H1 (cell line): ENCODE results near the gene DHRS1. TPM values are rescaled to one million over a fixed set of nuclear protein-coding genes. Genes with fewer than 3 reads are reported as not detected.

ENCODE experiments used
- CTCF ChIA-PET: fragments of 300-600 bp; sonication (Branson Sonifier 250); formaldehyde crosslinking; loops from one replicate; lab custom pipeline; 2021; ENCODE audit not compliant: partially characterized antibody; lab: Charles Lee
- POLR2A ChIA-PET: fragments of 300-600 bp; sonication (Branson Sonifier 250); formaldehyde crosslinking; loops from one replicate; lab custom pipeline; 2021; ENCODE audit warnings: inconsistent platforms; ENCODE audit not compliant: partially characterized antibody; lab: Charles Lee
- DNase-seq, 2 experiments: peaks; one replicate each; pipeline versions ENCODE4 v3.0.0 to v3.0.0-alpha.2; 2010 to 2022; ENCODE audit warnings: low spot score in 2 of 2, low read depth in 1 of 2, mixed read lengths in 1 of 2
- FAIRE-seq: peaks from 2 replicates; lab custom pipeline; 2011; peaks lifted over from hg19 to GRCh38; lab: Jason Lieb, UNC
- H2AFZ ChIP-seq: 2 replicates; pipeline ENCODE4 v1.8.1; 2012; ENCODE audit warnings: low read length, inconsistent platforms
- H2AK5ac ChIP-seq: 2 replicates; pipeline ENCODE4 v1.6.1; 2013; ENCODE audit warnings: low read depth, low read length
- H2BK120ac ChIP-seq: replicated peaks from 2 replicates; pipeline ENCODE3; 2013; ENCODE audit warnings: low read depth, low read length, inconsistent platforms
- H2BK12ac ChIP-seq: 2 replicates; pipeline ENCODE4 v1.6.1; 2013; ENCODE audit warnings: low read depth, low read length
- H2BK15ac ChIP-seq: 2 replicates; pipeline ENCODE4 v1.6.1; 2013; ENCODE audit warnings: low read length
- H2BK20ac ChIP-seq: 2 replicates; pipeline ENCODE4 v1.6.1; 2013; ENCODE audit warnings: low read length
- H2BK5ac ChIP-seq: 2 replicates; pipeline ENCODE4 v1.6.1; 2013; ENCODE audit warnings: low read depth, low read length
- H3K14ac ChIP-seq: 2 replicates; pipeline ENCODE4 v1.6.1; 2013; ENCODE audit warnings: inconsistent platforms; ENCODE audit not compliant: insufficient read length
- H3K18ac ChIP-seq: 2 replicates; pipeline ENCODE4 v1.6.1; 2013; ENCODE audit warnings: low read length; ENCODE audit errors: extremely low read depth
- H3K23ac ChIP-seq: 2 replicates; pipeline ENCODE4 v1.6.1; 2013; ENCODE audit warnings: inconsistent platforms; ENCODE audit not compliant: insufficient read length
- H3K23me2 ChIP-seq: 2 replicates; pipeline ENCODE4 v1.6.1; 2013; ENCODE audit warnings: low read depth, low read length
- H3K27ac ChIP-seq: 2 replicates; pipeline ENCODE4 v1.6.1; 2011; ENCODE audit warnings: low read depth, low read length, inconsistent platforms
- H3K27me3 ChIP-seq, 4 experiments: replicated peaks in 1 of 4; 1 replicate in 1 of 4; 2 replicates in 3 of 4; pipeline versions ENCODE4 v1.6.1 to v1.8.1; 2011 to 2013; ENCODE audit warnings: low read length in 3 of 4, mild to moderate bottlenecking in 3 of 4, inconsistent platforms in 2 of 4, mixed read lengths in 2 of 4, moderate library complexity in 1 of 4; ENCODE audit not compliant: control insufficient read depth in 3 of 4, insufficient read depth in 3 of 4; ENCODE audit errors: extremely low read depth in 1 of 4
- H3K36me3 ChIP-seq, 4 experiments: 2 replicates each; pipeline versions ENCODE4 v1.6.1 to v1.8.1; 2011 to 2013; ENCODE audit warnings: mild to moderate bottlenecking in 4 of 4, low read length in 3 of 4, moderate library complexity in 2 of 4, control low read depth in 1 of 4, inconsistent platforms in 1 of 4; ENCODE audit not compliant: insufficient read depth in 4 of 4, control insufficient read depth in 2 of 4
- H3K4ac ChIP-seq: replicated peaks from 2 replicates; pipeline ENCODE3; 2013; ENCODE audit warnings: low read length, low read depth, mixed read lengths, inconsistent platforms; ENCODE audit not compliant: insufficient read length
- H3K4me1 ChIP-seq, 4 experiments: replicated peaks in 1 of 4; 1 replicate in 1 of 4; 2 replicates in 3 of 4; pipeline versions ENCODE4 v1.6.1 to v1.8.1; 2011 to 2013; ENCODE audit warnings: low read length in 3 of 4, inconsistent platforms in 2 of 4, mixed read lengths in 1 of 4; ENCODE audit not compliant: insufficient read depth in 4 of 4, control insufficient read depth in 3 of 4
- H3K4me2 ChIP-seq, 2 experiments: 2 replicates each; pipeline versions ENCODE4 v1.6.1 to v1.8.1; 2011 to 2013; ENCODE audit warnings: low read depth in 2 of 2, low read length in 2 of 2, control low read depth in 1 of 2, inconsistent platforms in 1 of 2, mild to moderate bottlenecking in 1 of 2; ENCODE audit not compliant: insufficient read depth in 1 of 2
- H3K4me3 ChIP-seq, 4 experiments: fragments of 200-600, 300-600 bp in 1 of 4; sonication (generic), shearing (Covaris generic), sonication (Bioruptor Twin) in 1 of 4; 2 replicates each; pipeline versions ENCODE4 v1.5.1 to v1.8.1; 2011 to 2016; ENCODE audit warnings: low read length in 4 of 4, low read depth in 3 of 4, control low read depth in 2 of 4, inconsistent platforms in 2 of 4, mild to moderate bottlenecking in 2 of 4, mixed read lengths in 1 of 4, moderate library complexity in 1 of 4; ENCODE audit not compliant: insufficient read depth in 2 of 4; ENCODE audit errors: extremely low read depth in 1 of 4
- H3K56ac ChIP-seq: replicated peaks from 2 replicates; pipeline ENCODE3; 2013; ENCODE audit warnings: low read depth, mild to moderate bottlenecking, mixed read lengths, low read length, inconsistent platforms; ENCODE audit not compliant: insufficient read length
- H3K79me1 ChIP-seq: 2 replicates; pipeline ENCODE4 v1.6.1; 2013; ENCODE audit warnings: low read depth, low read length, control low read depth
- H3K79me2 ChIP-seq, 2 experiments: 2 replicates each; pipeline versions ENCODE4 v1.6.1 to v1.8.1; 2012 to 2013; ENCODE audit warnings: low read length in 2 of 2, mild to moderate bottlenecking in 2 of 2, inconsistent platforms in 1 of 2; ENCODE audit not compliant: insufficient read depth in 2 of 2, control insufficient read depth in 1 of 2
- H3K9ac ChIP-seq, 4 experiments: replicated peaks in 1 of 4; 1 replicate in 1 of 4; 2 replicates in 3 of 4; pipeline versions ENCODE4 v1.6.1 to v1.8.1; 2011 to 2013; ENCODE audit warnings: low read depth in 3 of 4, low read length in 3 of 4, control low read depth in 2 of 4, mild to moderate bottlenecking in 2 of 4, moderate library complexity in 2 of 4, inconsistent platforms in 1 of 4; ENCODE audit errors: extremely low read depth in 1 of 4
- H3K9me3 ChIP-seq, 2 experiments: 2 replicates each; pipeline versions ENCODE4 v1.6.1 to v1.8.1; 2012 to 2013; ENCODE audit warnings: mild to moderate bottlenecking in 2 of 2, moderate library complexity in 2 of 2, control low read depth in 1 of 2, inconsistent platforms in 1 of 2, low read depth in 1 of 2, low read length in 1 of 2, mixed read lengths in 1 of 2; ENCODE audit not compliant: insufficient read depth in 2 of 2
- H4K20me1 ChIP-seq, 2 experiments: replicated peaks in 1 of 2; 2 replicates each; pipeline versions ENCODE3 to v1.8.1; 2011 to 2013; ENCODE audit warnings: inconsistent platforms in 2 of 2, low read length in 2 of 2, mild to moderate bottlenecking in 1 of 2; ENCODE audit not compliant: insufficient read depth in 2 of 2, control insufficient read depth in 1 of 2
- H4K5ac ChIP-seq: 2 replicates; pipeline ENCODE4 v1.6.1; 2013; ENCODE audit warnings: low read length, low read depth, mixed read lengths, inconsistent platforms; ENCODE audit not compliant: insufficient read length
- H4K8ac ChIP-seq: 2 replicates; pipeline ENCODE4 v1.8.0; 2013; ENCODE audit warnings: mild to moderate bottlenecking, moderate library complexity, low read length, inconsistent platforms; ENCODE audit not compliant: insufficient read depth; ENCODE audit errors: extremely low read depth
- H4K91ac ChIP-seq: replicated peaks from 2 replicates; pipeline ENCODE3; 2013; ENCODE audit warnings: low read length, mixed read lengths, inconsistent platforms; ENCODE audit not compliant: insufficient read length
- ASH2L ChIP-seq: fragments of 200-600, 300-600 bp; sonication (generic); IDR thresholded peaks from one replicate; pipeline ENCODE4 v1.7.1; 2017; ENCODE audit warnings: low read length
- BACH1 ChIP-seq: IDR thresholded peaks from 2 replicates; pipeline ENCODE4 v1.6.1; 2012; ENCODE audit warnings: low read length, improper control_type of control experiment
- GABPA ChIP-seq: IDR thresholded peaks from 2 replicates; pipeline ENCODE4 v1.6.1; 2011; ENCODE audit warnings: mild to moderate bottlenecking, low read length, moderate library complexity, borderline replicate concordance; ENCODE audit not compliant: insufficient read depth
- JUN ChIP-seq: IDR thresholded peaks from 2 replicates; pipeline ENCODE4 v1.6.1; 2011; ENCODE audit warnings: low read depth, mild to moderate bottlenecking, improper control_type of control experiment, low read length
- KDM1A ChIP-seq: fragments of 200-600, 300-600 bp; sonication (generic); IDR thresholded peaks from 2 replicates; pipeline ENCODE4 v1.7.1; 2016; ENCODE audit warnings: mild to moderate bottlenecking, low read length, borderline replicate concordance
- SP1 ChIP-seq: IDR thresholded peaks from 2 replicates; pipeline ENCODE4 v1.6.1; 2011; ENCODE audit warnings: low read depth, low read length
- SP2 ChIP-seq: IDR thresholded peaks from 2 replicates; pipeline ENCODE4 v1.6.1; 2012; ENCODE audit warnings: mild to moderate bottlenecking, low read length, inconsistent platforms
- SRF ChIP-seq: IDR thresholded peaks from 2 replicates; pipeline ENCODE4 v1.6.1; 2011; ENCODE audit warnings: mild to moderate bottlenecking, low read depth, low read length, moderate library complexity
- YY1 ChIP-seq: IDR thresholded peaks from 2 replicates; pipeline ENCODE4 v1.6.1; 2011; ENCODE audit warnings: low read depth, mild to moderate bottlenecking, low read length
- WGBS, 2 experiments: shearing (Covaris generic) in 1 of 2; methylation state at CpG; one replicate each; pipeline versions ENCODE4 v1.1.6 to v1.1.7; 2013 to 2015; ENCODE audit warnings: low lambda C conversion rate in 2 of 2, mixed read lengths in 2 of 2, inconsistent platforms in 1 of 2, low coverage in 1 of 2, missing lambda C conversion rate in 1 of 2; ENCODE audit not compliant: insufficient replicate concordance in 2 of 2, insufficient coverage in 1 of 2, insufficient read length in 1 of 2; ENCODE audit errors: extremely low coverage in 1 of 2, missing lambda C conversion rate in 1 of 2; 5-methylcytosine and 5-hydroxymethylcytosine counted together
- polyA plus RNA-seq, 7 experiments: library from polyadenylated mRNA; depleted of rRNA in 3 of 7; stranded (reverse) in 5 of 7; unstranded in 2 of 7; fragments of >200 nt in 5 of 7; fragments of 200-250 nt in 2 of 7; gene quantifications; 1 replicate in 5 of 7; 2 replicates in 1 of 7; 4 replicates in 1 of 7; pipeline versions ENCODE4 v1.2.1 to v1.2.3, GENCODE V29; 2011 to 2013; ENCODE audit warnings: missing spikeins in 2 of 7, mixed read lengths in 2 of 7
- total RNA-seq: library from RNA; stranded (reverse); fragmentation: NEBNext Ultra II Directional; extraction: Animal tissue kit (Norgen Biotek cat#: 25700); gene quantifications from 2 replicates; pipeline ENCODE4 v1.2.1, GENCODE V29; 2021

DHRS1 gene
- total and polyA plus RNA-seq, 2 of the 8 experiments (the other 6 are each of a cell fraction or from before 2014, with no cell fraction given) = 8.8 to 31.7 TPM

DNA sequence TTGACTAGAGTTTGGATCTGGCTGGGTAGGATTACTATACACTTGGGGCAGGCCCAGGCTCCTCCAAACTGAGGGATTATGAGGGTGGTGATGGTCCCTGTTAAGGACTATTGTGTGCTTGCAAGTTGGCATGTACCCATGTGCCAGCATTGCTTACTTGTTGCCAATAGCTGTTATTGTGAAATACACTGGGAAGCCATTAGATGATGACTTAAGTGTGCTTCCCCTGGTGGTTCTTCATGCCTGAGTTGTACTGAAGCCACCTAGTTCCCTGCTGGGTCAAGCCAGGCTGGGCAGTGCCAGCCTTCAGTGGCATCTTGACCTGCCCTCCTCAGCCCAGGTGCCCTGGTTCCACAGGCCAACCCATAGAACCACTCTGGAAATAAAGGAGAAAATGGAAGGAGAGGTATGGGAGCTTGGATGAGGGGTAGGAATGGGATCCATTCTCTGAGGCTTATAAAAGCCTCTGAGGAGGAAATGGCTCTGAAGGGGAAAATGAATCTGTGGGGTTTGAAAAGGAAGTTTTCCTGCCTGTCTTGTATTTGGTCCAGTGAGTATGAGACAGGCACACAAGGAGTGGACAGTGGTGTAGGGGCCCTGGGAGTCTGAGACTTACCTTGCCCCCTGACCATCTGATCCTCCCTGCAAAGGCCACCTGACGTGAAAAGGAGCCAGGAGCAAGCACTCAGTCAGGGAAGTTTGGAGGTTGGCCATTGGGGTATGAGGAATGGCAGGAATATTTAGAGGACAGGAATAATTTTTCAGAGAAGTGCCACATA, 12.4 kb upstream of the DHRS1 start:
- no peak for DNase-seq
- Histone ChIP-seq H3K56ac (no peak overlapping the region), H3K4me3 (no peak overlapping the region), H3K23me2 (peaks cover 1% of the 10 kb centered on the region; the same call in 1 of the 2 replicates), H4K20me1 (peaks cover 2 to 6% of the 10 kb centered on the region in 2 experiments), H3K14ac (no peak overlapping the region), H3K9ac (no peak overlapping the region), H2BK120ac (no peak overlapping the region), H3K23ac (no peak overlapping the region), H2AK5ac (no peak overlapping the region), H4K8ac (no peak overlapping the region), H3K9me3 (no peaks in the 10 kb centered on the region; a peak in 1 of 4 replicates), H3K79me1 (no peaks in the 10 kb centered on the region), H2BK20ac (no peak overlapping the region), H3K79me2 (no peaks in the 10 kb centered on the region), H2BK12ac (no peak overlapping the region), H3K18ac (no peak overlapping the region), H2BK5ac (no peak overlapping the region), H3K4me2 (no peak overlapping the region), H3K27ac (no peak overlapping the region), H2BK15ac (no peak overlapping the region), H4K91ac (no peak overlapping the region), H3K4me1 (no peaks in the 10 kb centered on the region; a peak in 2 of 7 replicates), H2AFZ (no peak overlapping the region), H3K4ac (no peak overlapping the region), H3K27me3 (peaks cover 0 to 12% (median 7%) of the 10 kb centered on the region in 4 experiments; a peak in 6 of 7 replicates), H3K36me3 (peaks cover 0 to 10% (median 1%) of the 10 kb centered on the region in 4 experiments; a peak in 3 of 8 replicates), H4K5ac (no peak overlapping the region)
- FAIRE-seq = no peak
- no peak for TF ChIP-seq SRF
- no peak for TF ChIP-seq SP1
- TF ChIP-seq JUN = no peak
- TF ChIP-seq GABPA = no peak
- TF ChIP-seq ASH2L = no peak
- TF ChIP-seq KDM1A = no peak
- TF ChIP-seq YY1 = no peak
- no peak for TF ChIP-seq BACH1
- no peak for TF ChIP-seq SP2
- ChIA-PET CTCF (interaction anchor here (0.6 to 15.8 kb wide), 6 partner anchors 9 to 161 kb away, joined by 3 to 173 read pairs (median 6); partner anchors contain the start of gene ADCY4), POLR2A (interaction anchor here (0.9 to 5.1 kb wide), 5 partner anchors 12 to 125 kb away, joined by 3 to 35 read pairs (median 4); partner anchors contain the start of genes DHRS1, NOP9, RABGGTA and TINF2)
- 90% methylated on average over 1 of the region's 1 CpG; no CpG with 5 or more reads in 1 of the 2 experiments for WGBS, 2 experiments
